ENCODE results near the gene DEPP1.

Gene DEPP1

DNA sequence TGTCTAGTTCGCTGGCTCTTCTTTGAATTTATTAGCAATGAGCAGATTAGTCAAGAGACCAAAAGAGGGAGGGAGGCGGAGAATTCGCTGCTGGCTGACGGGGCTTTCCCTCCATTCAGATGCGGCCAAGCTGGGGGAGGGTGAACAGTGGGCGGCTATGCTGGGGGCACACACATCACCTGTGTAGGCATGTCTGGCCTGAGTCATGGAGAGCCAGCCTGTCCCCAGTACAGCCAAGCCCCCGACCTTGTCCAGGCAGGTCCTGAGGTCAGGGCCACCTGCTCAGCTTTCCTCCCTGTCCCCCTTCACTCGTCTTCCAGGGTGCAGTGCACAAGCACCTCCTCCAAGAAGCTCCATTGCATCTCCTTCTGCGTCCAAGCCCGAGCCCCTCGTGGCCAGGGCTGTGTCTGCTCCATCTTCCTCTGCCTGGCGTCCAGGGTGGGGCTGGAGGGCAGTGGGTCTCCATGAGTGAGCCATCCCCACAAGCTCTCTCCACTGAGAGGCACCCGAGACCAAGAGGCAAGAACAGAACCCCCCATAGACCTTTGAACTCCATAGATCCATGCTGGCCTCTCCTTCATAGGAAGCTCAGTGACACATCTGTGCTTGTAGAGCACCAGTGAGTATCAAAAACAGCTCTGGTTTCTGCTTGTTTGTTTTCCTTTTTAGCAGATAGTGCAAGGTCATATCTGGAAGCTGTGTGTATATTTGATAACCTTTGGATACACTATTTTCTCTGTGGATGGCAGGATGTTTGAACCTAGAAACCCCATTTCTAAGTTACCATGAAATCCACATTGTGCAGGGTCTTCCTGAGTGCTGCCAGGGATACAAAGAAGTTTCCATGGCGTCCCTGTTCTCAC, 1.9 kb upstream of the DEPP1 start:
- peak overlapping the region in 1 of 2 donors; percentile 37 for H3K9ac ChIP-seq (ENCODE audit: low read depth in 1 of 2, low read length in 2 of 2)
- peak overlapping the region; percentile 39 to 63 for H3K27ac ChIP-seq (ENCODE audit: low read depth in 2 of 2, low read length in 2 of 2)
- no peaks in the 10 kb centered on the region for H3K27me3 ChIP-seq (ENCODE audit: control insufficient read depth in 2 of 2, insufficient read depth in 2 of 2, low read length in 2 of 2)
- H3K9me3 ChIP-seq (ENCODE audit: control insufficient read depth in 2 of 2, low read length in 2 of 2), result no peaks in the 10 kb centered on the region
- peaks cover 21 to 52% of the 10 kb centered on the region in 2 donors for H3K4me1 ChIP-seq (ENCODE audit: control insufficient read depth in 2 of 2, insufficient read depth in 2 of 2, low read length in 2 of 2)
- H3K36me3 ChIP-seq (ENCODE audit: control insufficient read depth in 2 of 2, insufficient read depth in 2 of 2, low read length in 2 of 2), result peaks cover 3 to 5% of the 10 kb centered on the region in 2 donors
- H3K4me3 ChIP-seq (ENCODE audit: low read length in 2 of 2), result no peak overlapping the region

DNA sequence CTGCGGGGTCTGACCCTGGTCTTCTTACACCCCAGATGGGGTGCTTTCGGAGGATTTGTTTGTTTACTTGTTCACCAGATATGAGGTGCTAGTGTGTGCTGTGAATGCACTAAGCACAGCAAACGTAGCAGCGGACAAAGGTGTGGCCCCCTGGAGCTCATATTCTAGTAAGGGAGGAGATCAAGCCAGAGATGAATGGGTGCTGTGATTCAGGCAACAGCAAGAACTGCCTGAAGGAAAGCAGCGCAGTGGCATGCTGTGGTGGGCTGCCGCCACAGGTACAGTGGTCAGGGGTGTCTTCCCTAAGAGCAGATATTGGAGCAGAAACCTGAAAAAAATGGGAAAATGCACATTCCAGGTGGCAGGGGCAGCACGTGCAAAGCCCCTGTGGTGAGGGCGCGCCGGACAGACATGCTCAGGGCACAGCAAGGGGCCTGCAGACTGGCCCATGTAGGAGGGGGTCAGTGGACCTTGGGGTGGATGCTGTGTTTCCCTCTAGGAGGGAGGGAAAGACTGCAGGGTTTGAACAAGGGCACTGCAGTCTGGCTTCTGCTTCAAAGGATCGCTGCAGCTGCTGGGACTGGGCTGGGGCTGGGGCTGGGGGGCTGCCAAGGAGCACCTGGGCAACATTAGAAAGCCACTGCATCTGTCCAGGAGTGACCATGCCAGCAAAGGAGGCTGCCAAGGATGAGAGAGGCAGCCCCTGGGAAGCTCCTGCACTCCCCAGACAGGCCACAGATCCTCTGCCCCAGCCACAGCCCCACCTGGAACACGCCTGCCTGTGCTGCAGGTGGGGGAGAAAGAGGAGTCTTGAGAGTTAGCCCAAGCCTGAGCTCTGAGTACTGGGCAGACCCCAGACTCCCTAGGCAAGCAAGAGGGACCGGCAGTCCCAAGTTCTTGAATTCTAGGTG, 927 bp upstream of the DEPP1 start:
- Histone ChIP-seq H3K9me3 (ENCODE audit: control insufficient read depth in 2 of 2, low read length in 2 of 2) (no peaks in the 10 kb centered on the region), H3K36me3 (ENCODE audit: control insufficient read depth in 2 of 2, insufficient read depth in 2 of 2, low read length in 2 of 2) (peaks cover 3 to 5% of the 10 kb centered on the region in 2 donors), H3K27ac (ENCODE audit: low read depth in 2 of 2, low read length in 2 of 2) (peak overlapping the region; percentile 77 to 85), H3K9ac (ENCODE audit: low read depth in 1 of 2, low read length in 2 of 2) (peak overlapping the region; percentile 27 to 62), H3K4me3 (ENCODE audit: low read length in 2 of 2) (no peak overlapping the region), H3K4me1 (ENCODE audit: control insufficient read depth in 2 of 2, insufficient read depth in 2 of 2, low read length in 2 of 2) (peaks cover 23 to 53% of the 10 kb centered on the region in 2 donors), H3K27me3 (ENCODE audit: control insufficient read depth in 2 of 2, insufficient read depth in 2 of 2, low read length in 2 of 2) (no peaks in the 10 kb centered on the region)

DNA sequence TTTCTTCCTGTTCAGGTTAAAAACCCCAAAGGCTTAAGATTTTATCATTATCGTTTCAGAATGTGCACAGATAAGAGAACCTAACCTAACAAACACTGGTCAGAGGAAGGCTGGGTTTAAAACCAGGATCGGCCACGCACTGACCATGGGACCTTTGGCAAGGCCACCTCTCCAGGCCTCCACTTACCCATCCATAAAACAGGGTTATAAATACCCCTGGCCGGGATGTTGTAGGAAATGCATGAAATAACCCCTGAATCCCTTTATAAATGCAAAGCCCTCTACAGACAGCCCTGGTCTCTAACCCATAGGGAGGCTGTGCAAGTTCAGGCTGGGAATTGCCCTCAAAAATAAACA, 418 bp downstream of the DEPP1 start:
- Histone ChIP-seq H3K4me1 (ENCODE audit: control insufficient read depth in 2 of 2, insufficient read depth in 2 of 2, low read length in 2 of 2) (peaks cover 36 to 61% of the 10 kb centered on the region in 2 donors), H3K4me3 (ENCODE audit: low read length in 2 of 2) (peak overlapping the region; percentile 67 to 68), H3K9me3 (ENCODE audit: control insufficient read depth in 2 of 2, low read length in 2 of 2) (no peaks in the 10 kb centered on the region), H3K27me3 (ENCODE audit: control insufficient read depth in 2 of 2, insufficient read depth in 2 of 2, low read length in 2 of 2) (no peaks in the 10 kb centered on the region), H3K36me3 (ENCODE audit: control insufficient read depth in 2 of 2, insufficient read depth in 2 of 2, low read length in 2 of 2) (peaks cover 0 to 3% of the 10 kb centered on the region in 2 donors), H3K27ac (ENCODE audit: low read depth in 2 of 2, low read length in 2 of 2) (peak overlapping the region; percentile 77 to 85), H3K9ac (ENCODE audit: low read depth in 1 of 2, low read length in 2 of 2) (peak overlapping the region; percentile 64 to 78)

DNA sequence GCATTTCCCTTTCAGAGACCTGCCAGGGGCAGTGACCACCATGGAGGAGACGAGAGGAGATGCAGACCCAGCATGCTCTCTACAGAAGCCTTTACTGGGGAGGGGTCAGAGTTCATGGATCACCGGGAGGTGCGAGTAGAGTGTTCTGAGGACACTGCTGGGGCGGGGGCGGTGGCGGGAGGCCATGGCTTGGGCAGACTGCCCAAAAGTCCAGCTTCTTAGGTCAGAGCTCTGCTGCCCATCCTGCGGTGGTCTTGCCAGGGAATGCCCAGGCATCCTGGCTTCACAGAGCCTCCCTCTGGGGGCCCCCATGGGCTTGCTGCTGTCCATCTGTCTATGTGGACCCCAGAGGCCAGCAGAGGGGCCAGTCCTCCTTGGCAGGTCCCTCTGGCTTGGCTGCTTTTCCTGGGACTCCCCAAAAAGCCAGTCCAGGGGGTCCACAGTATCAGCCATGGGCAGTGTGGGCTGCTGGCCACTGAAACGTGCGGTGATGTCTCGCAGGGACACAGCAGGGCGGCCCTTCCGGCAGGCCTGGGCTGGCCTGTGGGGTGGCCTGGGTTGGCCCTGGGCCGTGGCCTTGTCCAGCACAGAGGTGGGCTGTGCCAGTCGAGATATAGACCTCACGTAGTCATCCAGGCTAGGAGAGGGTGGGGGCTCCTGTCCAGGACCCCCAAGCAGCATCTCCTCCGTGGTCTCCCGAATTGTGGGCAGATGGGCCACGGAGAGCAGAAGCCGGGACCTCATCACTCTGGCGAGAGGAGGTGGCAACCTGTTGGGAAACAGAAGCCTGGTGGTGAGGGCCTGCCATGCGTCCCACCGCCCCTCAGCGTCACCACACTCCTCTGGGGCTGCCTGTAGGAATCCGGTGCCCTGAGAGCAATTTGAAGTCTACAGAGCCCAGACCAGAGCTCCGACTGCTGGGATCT, 1.1 kb downstream of the DEPP1 start:
- peaks cover 0 to 3% of the 10 kb centered on the region in 2 donors for H3K36me3 ChIP-seq (ENCODE audit: control insufficient read depth in 2 of 2, insufficient read depth in 2 of 2, low read length in 2 of 2)
- H3K27me3 ChIP-seq (ENCODE audit: control insufficient read depth in 2 of 2, insufficient read depth in 2 of 2, low read length in 2 of 2), result no peaks in the 10 kb centered on the region
- H3K4me3 ChIP-seq (ENCODE audit: low read length in 2 of 2), result peak overlapping the region; percentile 67 to 68
- peaks cover 40 to 63% of the 10 kb centered on the region in 2 donors for H3K4me1 ChIP-seq (ENCODE audit: control insufficient read depth in 2 of 2, insufficient read depth in 2 of 2, low read length in 2 of 2)
- H3K9me3 ChIP-seq (ENCODE audit: control insufficient read depth in 2 of 2, low read length in 2 of 2), result no peaks in the 10 kb centered on the region
- peak overlapping the region; percentile 20 to 78 for H3K9ac ChIP-seq (ENCODE audit: low read depth in 1 of 2, low read length in 2 of 2)
- H3K27ac ChIP-seq (ENCODE audit: low read depth in 2 of 2, low read length in 2 of 2), result peak overlapping the region; percentile 77 to 85

GRCh38 chr10:44976352-44977198, 2.0 kb downstream of the DEPP1 start:
- Histone ChIP-seq H3K36me3 (ENCODE audit: control insufficient read depth in 2 of 2, insufficient read depth in 2 of 2, low read length in 2 of 2) (peaks cover 2 to 6% of the 10 kb centered on the region in 2 donors), H3K9ac (ENCODE audit: low read depth in 1 of 2, low read length in 2 of 2) (peak overlapping the region in 1 of 2 donors; percentile 78), H3K27me3 (ENCODE audit: control insufficient read depth in 2 of 2, insufficient read depth in 2 of 2, low read length in 2 of 2) (no peaks in the 10 kb centered on the region), H3K27ac (ENCODE audit: low read depth in 2 of 2, low read length in 2 of 2) (peak overlapping the region; percentile 77 to 85), H3K9me3 (ENCODE audit: control insufficient read depth in 2 of 2, low read length in 2 of 2) (no peaks in the 10 kb centered on the region), H3K4me1 (ENCODE audit: control insufficient read depth in 2 of 2, insufficient read depth in 2 of 2, low read length in 2 of 2) (peaks cover 40 to 58% of the 10 kb centered on the region in 2 donors), H3K4me3 (ENCODE audit: low read length in 2 of 2) (peak overlapping the region; percentile 67 to 68)

DNA sequence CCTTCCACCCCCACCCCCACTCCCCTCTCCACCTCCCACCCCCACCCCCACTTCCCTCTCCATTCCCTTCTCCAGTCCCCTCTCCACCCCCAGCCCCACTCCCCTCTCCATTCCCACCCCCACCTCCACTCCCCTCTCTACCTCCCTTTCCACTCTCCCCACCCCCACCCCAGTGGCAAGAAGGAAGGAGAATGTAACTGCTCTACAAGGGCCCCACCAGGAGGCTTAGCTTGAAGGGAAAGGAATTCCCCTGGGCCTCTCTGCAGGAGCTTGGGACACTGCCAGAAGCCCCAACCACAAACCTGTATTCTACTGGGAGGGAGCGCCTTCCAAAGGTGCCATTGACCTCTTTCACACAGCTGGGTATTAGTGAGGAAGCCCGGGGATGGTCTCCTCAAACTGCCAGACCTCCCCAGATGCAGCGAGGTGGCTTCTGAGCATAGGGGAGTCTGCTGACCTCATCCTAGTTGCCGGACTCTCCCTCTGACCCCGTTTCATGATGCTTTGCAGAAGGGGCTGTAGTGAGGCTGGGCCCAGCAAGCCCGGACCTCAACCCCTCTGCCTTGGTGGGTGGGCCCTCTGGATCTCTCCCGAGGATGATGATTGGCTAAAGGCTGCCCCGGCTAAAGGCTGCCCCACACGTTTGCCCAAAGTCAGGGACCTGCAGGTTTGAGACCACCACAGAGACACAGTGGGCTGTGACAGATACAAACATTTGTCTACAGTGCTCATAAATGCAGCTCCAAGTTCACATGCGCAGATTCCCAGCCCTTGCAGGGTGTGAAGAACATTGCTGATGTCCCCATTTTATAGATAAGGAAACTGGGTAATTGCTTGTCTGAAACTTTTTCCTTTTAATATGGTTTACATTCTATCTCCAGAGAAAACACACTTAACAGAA, 2.9 kb downstream of the DEPP1 start:
- Histone ChIP-seq H3K36me3 (ENCODE audit: control insufficient read depth in 2 of 2, insufficient read depth in 2 of 2, low read length in 2 of 2) (peaks cover 7 to 10% of the 10 kb centered on the region in 2 donors), H3K9ac (ENCODE audit: low read depth in 1 of 2, low read length in 2 of 2) (no peak overlapping the region), H3K4me1 (ENCODE audit: control insufficient read depth in 2 of 2, insufficient read depth in 2 of 2, low read length in 2 of 2) (peaks cover 37 to 51% of the 10 kb centered on the region in 2 donors), H3K9me3 (ENCODE audit: control insufficient read depth in 2 of 2, low read length in 2 of 2) (no peaks in the 10 kb centered on the region), H3K27me3 (ENCODE audit: control insufficient read depth in 2 of 2, insufficient read depth in 2 of 2, low read length in 2 of 2) (no peaks in the 10 kb centered on the region), H3K4me3 (ENCODE audit: low read length in 2 of 2) (peak overlapping the region in 1 of 2 donors; percentile 20), H3K27ac (ENCODE audit: low read depth in 2 of 2, low read length in 2 of 2) (peak overlapping the region in 1 of 2 donors; percentile 82)

GRCh38 chr10:44974628-44975430, 3.8 kb downstream of the DEPP1 start:
- Histone ChIP-seq H3K27me3 (ENCODE audit: control insufficient read depth in 2 of 2, insufficient read depth in 2 of 2, low read length in 2 of 2) (no peaks in the 10 kb centered on the region), H3K4me3 (ENCODE audit: low read length in 2 of 2) (peak overlapping the region; percentile 64 to 67), H3K9ac (ENCODE audit: low read depth in 1 of 2, low read length in 2 of 2) (peak overlapping the region; percentile 68 to 83), H3K4me1 (ENCODE audit: control insufficient read depth in 2 of 2, insufficient read depth in 2 of 2, low read length in 2 of 2) (peaks cover 35 to 46% of the 10 kb centered on the region in 2 donors), H3K36me3 (ENCODE audit: control insufficient read depth in 2 of 2, insufficient read depth in 2 of 2, low read length in 2 of 2) (peaks cover 7 to 11% of the 10 kb centered on the region in 2 donors), H3K9me3 (ENCODE audit: control insufficient read depth in 2 of 2, low read length in 2 of 2) (no peaks in the 10 kb centered on the region), H3K27ac (ENCODE audit: low read depth in 2 of 2, low read length in 2 of 2) (peak overlapping the region; percentile 69 to 82)
